Choroid plexus epithelial cell (primary cell): ENCODE data around the gene KCNH3.

Experiments
- DNase-seq: peaks from one replicate; pipeline ENCODE4 v3.0.0-alpha.2; 2010; ENCODE audit warnings: low read depth
- H3K4me3 ChIP-seq: 2 replicates; pipeline ENCODE4 v1.5.1; 2011; ENCODE audit warnings: low read depth, mild to moderate bottlenecking, control low read depth, low read length, moderate library complexity
- TF ChIP-seq, protein P1 (sequence below): conservative IDR thresholded peaks from 2 replicates; pipeline ENCODE4 v1.5.1; 2011; ENCODE audit warnings: low read depth, mild to moderate bottlenecking, control low read depth, inconsistent platforms, low read length, moderate library complexity

Gene KCNH3

DNA sequence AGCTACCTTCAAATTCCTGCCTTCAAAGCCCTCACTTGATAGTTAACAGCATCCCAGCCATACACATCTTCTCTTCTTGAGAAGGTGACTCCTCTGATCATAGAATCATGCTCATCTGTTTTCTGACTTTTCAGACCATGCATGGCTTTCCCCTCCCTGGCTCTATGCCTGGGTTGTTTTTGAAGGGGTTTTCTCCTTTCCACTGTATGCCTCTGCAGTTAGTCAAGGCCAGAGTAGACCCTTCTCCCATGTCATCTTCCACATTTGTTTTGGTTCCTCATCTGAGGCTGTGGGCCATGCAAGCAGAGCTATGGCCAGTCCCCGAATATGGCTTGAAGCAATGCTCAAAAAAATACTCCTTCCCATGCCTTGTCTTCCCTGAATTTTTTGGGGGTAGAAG is 43.4 kb downstream of the KCNH3 start:
- no peak for DNase-seq
- TF ChIP-seq, protein P1, sequence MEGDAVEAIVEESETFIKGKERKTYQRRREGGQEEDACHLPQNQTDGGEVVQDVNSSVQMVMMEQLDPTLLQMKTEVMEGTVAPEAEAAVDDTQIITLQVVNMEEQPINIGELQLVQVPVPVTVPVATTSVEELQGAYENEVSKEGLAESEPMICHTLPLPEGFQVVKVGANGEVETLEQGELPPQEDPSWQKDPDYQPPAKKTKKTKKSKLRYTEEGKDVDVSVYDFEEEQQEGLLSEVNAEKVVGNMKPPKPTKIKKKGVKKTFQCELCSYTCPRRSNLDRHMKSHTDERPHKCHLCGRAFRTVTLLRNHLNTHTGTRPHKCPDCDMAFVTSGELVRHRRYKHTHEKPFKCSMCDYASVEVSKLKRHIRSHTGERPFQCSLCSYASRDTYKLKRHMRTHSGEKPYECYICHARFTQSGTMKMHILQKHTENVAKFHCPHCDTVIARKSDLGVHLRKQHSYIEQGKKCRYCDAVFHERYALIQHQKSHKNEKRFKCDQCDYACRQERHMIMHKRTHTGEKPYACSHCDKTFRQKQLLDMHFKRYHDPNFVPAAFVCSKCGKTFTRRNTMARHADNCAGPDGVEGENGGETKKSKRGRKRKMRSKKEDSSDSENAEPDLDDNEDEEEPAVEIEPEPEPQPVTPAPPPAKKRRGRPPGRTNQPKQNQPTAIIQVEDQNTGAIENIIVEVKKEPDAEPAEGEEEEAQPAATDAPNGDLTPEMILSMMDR: no peak
- no peak overlapping the region for H3K4me3 ChIP-seq

DNA sequence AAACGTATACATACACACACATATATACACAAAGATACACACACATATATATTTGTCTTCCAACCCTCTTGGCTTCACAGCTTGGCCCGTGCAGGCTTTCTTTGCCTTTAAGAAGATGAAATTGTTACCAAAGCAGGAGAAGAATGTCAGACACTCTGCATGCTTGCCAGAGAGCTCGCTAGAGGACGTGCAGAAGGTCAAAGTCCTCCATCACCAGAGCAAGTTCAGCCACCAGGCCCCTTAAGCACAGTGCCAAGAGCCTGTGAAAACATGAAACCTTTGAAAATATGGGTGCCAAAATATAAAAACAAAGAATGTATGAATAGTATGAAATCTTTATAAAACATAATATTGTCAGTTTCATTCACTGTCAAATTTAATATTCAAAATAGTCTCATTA is 44.0 kb downstream of the KCNH3 start:
- no peak overlapping the region for H3K4me3 ChIP-seq
- TF ChIP-seq, protein P1: no peak
- DNase-seq: peak; percentile 78

DNA sequence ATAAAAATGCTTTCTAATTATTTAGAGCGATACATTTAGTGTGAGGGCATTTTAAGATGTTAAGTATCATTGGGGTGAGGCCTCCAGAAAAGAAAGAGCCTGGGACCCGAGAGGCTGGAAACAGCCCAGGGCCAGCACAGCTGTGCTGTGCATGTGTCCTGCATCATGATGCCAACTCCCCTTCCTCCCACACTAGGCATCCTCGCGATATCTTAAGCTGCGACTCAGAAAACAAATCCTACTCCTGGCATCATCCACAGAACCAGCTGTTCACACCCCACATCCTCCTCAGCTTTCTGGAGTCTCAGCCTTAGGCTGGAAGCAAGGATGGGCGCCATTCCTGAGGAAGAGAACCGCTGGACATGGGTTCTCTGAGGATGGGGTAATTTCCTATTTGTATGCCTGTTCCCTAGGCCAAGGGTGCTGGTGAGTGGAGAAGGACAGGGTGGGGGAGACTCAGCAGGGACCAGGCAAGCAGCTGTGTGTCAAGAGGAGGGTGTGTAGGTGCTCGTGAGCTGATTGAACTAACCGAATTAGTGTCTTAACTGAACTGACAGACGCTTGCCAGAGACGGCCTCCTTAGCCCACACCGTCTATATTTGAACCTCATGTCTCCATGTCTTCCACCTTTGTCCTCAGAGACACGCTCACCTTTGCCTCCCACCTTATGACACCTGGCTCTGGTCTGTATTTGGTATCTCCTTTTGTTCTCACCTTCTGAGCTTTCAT is 44.7 kb downstream of the KCNH3 start:
- DNase-seq: peak; percentile 33
- no peak overlapping the region for H3K4me3 ChIP-seq
- TF ChIP-seq, protein P1: no peak

DNA sequence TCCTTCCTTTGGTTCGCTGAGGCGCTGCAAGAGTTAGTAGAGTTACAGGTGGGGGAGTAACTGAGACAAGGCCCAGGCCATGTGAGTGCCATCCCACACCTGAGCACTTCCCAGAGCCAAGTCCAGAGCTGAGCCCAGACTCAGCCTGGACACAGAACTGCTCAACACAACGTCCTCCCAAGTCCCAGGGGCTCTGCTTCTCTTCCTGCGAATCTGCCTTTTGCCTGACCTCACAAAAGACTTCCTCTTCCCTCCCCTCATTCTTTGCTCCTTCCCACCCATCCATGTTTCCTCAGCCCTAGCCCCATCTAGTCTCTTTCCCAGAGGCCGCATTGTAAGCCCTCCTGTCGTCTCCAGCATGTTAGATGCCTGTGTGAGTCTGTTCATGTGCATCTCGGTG is 45.8 kb downstream of the KCNH3 start:
- H3K4me3 ChIP-seq: no peak overlapping the region
- no peak for DNase-seq
- TF ChIP-seq, protein P1: no peak

DNA sequence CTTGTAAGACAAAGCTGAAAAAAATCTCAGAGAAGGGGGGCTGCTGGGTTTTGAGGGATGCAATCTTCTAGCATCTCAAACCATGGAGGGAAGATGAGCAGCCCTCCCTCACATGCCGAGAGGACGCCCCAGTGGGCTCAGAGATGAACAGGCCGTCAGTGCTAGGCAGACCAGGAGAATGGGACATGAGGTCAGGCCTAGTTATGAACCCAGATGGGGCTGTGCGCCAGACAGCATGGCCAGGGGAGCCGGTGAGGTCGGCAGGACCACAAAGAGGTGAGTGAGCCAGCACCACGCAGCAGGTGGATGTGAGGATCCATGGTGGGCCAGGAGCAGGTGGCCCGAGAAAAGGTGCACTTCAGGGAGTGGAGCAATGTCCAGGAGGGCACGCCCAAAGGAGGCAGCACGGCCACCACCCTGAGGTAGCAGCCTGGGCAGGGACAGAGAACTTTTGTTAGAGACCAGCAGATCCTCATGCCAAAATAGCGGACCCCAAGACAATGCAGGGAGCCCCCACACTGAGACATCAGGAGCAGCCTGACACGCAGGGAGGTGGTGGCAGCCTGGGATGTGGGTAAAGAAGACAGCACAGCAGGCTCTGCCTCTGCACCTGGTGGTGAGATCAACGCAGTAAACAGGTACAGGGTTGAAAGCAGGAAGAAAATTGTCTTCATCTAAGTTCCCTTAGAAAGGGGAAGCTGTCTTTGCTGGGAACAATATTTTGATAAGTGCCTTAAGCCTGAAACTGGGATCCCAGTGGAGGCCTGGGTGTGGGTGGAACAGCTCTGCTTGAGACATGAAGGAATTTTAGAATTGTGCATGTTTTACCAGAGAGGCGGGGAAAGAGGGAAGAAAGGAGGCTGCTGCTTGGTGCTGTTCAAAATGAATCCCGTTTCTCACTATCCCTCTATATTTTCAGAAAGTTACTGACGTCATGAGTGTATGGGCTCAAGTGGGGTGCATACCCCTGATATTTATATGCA is 46.9 kb downstream of the KCNH3 start:
- TF ChIP-seq, protein P1: no peak
- H3K4me3 ChIP-seq: no peak overlapping the region
- DNase-seq: no peak

DNA sequence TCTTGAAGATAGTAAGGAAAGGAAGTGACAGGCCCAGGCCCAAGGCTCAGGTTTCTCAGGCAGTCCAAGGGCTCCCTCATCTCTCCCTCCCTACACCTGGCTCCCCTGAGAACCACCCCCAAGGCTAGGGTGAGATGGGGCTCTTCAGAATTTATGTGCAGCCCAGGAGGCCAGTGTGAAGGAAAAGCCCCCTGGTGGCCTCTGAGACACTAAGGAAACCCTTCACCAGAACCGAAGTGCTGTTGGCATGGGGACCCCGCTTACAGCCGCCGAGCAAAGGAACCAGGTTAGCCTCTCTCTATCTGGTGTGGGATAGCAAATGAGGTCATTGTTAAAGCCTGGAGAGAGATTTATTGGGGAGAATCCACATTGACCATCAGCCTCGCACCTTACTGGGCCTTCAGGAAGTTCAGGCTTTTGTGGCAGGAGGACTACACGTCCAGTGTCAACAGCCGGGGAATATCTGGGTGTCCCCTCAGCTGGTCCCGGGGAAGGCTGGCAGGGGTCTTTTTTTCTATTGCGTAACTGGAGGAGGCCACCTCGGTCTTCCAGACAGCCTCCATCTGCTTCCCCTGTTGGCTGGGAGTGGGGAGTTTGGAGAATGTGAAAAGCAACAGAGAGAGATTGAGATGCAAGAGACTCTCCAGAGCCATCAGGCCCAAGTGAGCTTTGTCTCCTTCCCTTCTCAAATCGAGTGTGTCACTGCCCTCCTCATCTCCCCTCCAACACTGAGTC is 48.5 kb downstream of the KCNH3 start:
- TF ChIP-seq, protein P1: no peak
- H3K4me3 ChIP-seq: no peak overlapping the region
- no peak for DNase-seq
